Pancreas (tissue), 10 donors: Measurements from ENCODE around the gene BEND6. TPM values are rescaled to one million over a fixed set of nuclear protein-coding genes. Genes with fewer than 3 reads are reported as not detected.
"Not testable (repeated sequence)": the region's sequence is repeated elsewhere in the genome, so short reads cannot be mapped to it uniquely, and the experiment has no call there.

Source experiments
- ATAC-seq, 4 donors: fragments of 200-7000 bp; cut with Tn5 transposase; one replicate each; pipeline versions ENCODE4 v1.8.0 to v1.9.1; 2020; ENCODE audit warnings: mild to moderate bottlenecking in 4 of 4, moderate library complexity in 4 of 4
- DNase-seq, 6 donors: peaks; one replicate each; pipeline ENCODE4 v3.0.0-alpha.2; 2020
- FAIRE-seq: peaks from 2 replicates; lab custom pipeline; 2012; peaks lifted over from hg19 to GRCh38; lab: Jason Lieb, UNC
- H3K27ac ChIP-seq, 4 donors: fragments of 200-600 bp; sonication (generic); 1 replicate in 3 of 4; 2 replicates in 1 of 4; pipeline versions ENCODE4 v1.5.0 to v1.8.0; 2020
- H3K27me3 ChIP-seq, 4 donors: fragments of 200-600 bp; one replicate each; pipeline ENCODE4 v1.8.0; 2021
- H3K36me3 ChIP-seq, 3 donors: fragments of 200-600 bp; sonication (generic) in 1 of 3; one replicate each; pipeline versions ENCODE4 v1.5.0 to v1.8.0; 2020 to 2021
- H3K4me1 ChIP-seq, 3 donors: fragments of 200-600 bp; one replicate each; pipeline ENCODE4 v1.8.0; 2021
- H3K4me3 ChIP-seq, 4 donors: fragments of 200-600 bp; sonication (generic) in 2 of 4; one replicate each; pipeline versions ENCODE4 v1.5.0 to v1.8.0; 2020 to 2021
- H3K9me3 ChIP-seq, 4 donors: fragments of 200-600 bp; one replicate each; pipeline ENCODE4 v1.8.0; 2021
- CTCF ChIP-seq, 4 donors: fragments of 200-600 bp; sonication (generic) in 3 of 4; IDR thresholded peaks; one replicate each; pipeline versions ENCODE4 v1.5.0 to v1.8.0; 2021; ENCODE audit warnings: antibody characterized with exemption in 4 of 4
- WGBS, 2 donors: extraction: QIAGEN DNeasy Blood & Tissue Kit; methylation state at CpG; one replicate each; pipeline ENCODE4 v1.1.7; 2013; 5-methylcytosine and 5-hydroxymethylcytosine counted together
- intact Hi-C, 3 donors: fragments of 100-400 bp; cut with DNase I; formaldehyde crosslinking; loops; one replicate each; pipeline versions ENCODE4 v1.11.1 to v1.14.2; 2022
- polyA plus RNA-seq, 2 donors: library from polyadenylated mRNA; stranded (reverse); fragments of 200-250 nt; gene quantifications; one replicate each; pipeline ENCODE4 v1.2.3, GENCODE V29; 2013
- total RNA-seq, 6 donors: library from RNA; stranded (reverse); fragmentation: NEBNext Ultra II Directional in 4 of 6; extraction: Animal tissue kit (Norgen Biotek cat#: 25700) in 4 of 6; gene quantifications; one replicate each; pipeline versions ENCODE4 v1.2.1 to v1.2.4, GENCODE V29; 2021 to 2023
- donor health status: healthy with polysubstance abuse.
- donor health status: DM: no; HTN: no; CAD: no; lungs with moderate emphysema.
- donor health status: DM: no; HTN: no; CAD: no.
- donor health status: control.
- donor health status: control.
- donor health status: Bipolar disorder and iron deficiency.
- donor health status: DM: yes; HTN: yes; CAD: no.
- donor health status: DM: no; HTN: no; CAD: no.
- donor health status: DM: no; HTN: no; CAD: no.
- donor health status: DM: yes; HTN: yes; CAD: no.

BEND6 gene
- total and polyA plus RNA-seq, 8 donors: 0.06 to 0.94 (median 0.47) TPM; not detected in 2

DNA sequence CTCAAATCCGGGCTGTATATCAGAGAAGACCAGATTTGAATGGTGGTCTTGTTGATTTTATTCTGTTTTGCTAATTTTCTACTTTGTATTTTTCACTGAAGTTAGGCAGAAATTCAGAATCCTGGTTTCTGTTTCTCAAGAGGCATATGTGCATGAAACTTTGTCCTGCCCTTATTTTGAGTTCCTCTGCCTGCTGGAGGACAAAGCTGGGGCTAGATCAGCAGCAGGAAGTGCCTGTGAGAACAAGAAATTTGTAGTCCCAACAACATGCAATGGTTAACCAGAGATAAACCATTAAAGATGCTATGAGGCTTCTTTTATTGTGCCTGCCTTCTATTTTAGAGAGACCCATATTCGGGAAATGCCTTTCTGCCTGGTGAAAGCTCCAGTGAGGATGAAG is 37.1 kb downstream of the BEND6 start:
- TF ChIP-seq CTCF (IDR thresholded peaks at IDR 0.05): no peak
- Histone ChIP-seq H3K36me3 (no peaks in the 10 kb centered on the region), H3K27me3 (no peaks in the 10 kb centered on the region), H3K27ac (no peak overlapping the region), H3K9me3 (no peaks in the 10 kb centered on the region), H3K4me3 (no peak overlapping the region), H3K4me1 (no peaks in the 10 kb centered on the region)
- DNase-seq (no peak), ATAC-seq (no peak), FAIRE-seq (no peak)
- 39 to 45% methylated on average over 2 of the region's 2 CpGs for WGBS, 2 donors
- intact Hi-C loops: no loop called here

- H3K27me3 ChIP-seq: no peaks in the 10 kb centered on the region
- 42 to 52% methylated on average over 1 of the region's 1 CpG for WGBS, 2 donors
- no peaks in the 10 kb centered on the region for H3K36me3 ChIP-seq
- no peak overlapping the region for H3K4me3 ChIP-seq
- no peak for TF ChIP-seq CTCF (IDR thresholded peaks at IDR 0.05)
- intact Hi-C loops: no loop called here
- no peak for ATAC-seq
- DNase-seq: no peak
- no peaks in the 10 kb centered on the region for H3K4me1 ChIP-seq
- no peak for FAIRE-seq
- H3K27ac ChIP-seq: no peak overlapping the region
- no peaks in the 10 kb centered on the region for H3K9me3 ChIP-seq
Measured at GRCh38 chr6:56992703-56993102, 37.8 kb downstream of the BEND6 start.

GRCh38 chr6:56995347-56995902 is 40.5 kb downstream of the BEND6 start:
- no peak for ATAC-seq
- H3K36me3 ChIP-seq: no peaks in the 10 kb centered on the region
- intact Hi-C loops: no loop called here
- no peaks in the 10 kb centered on the region for H3K27me3 ChIP-seq
- H3K4me1 ChIP-seq: no peaks in the 10 kb centered on the region
- no peak for TF ChIP-seq CTCF (IDR thresholded peaks at IDR 0.05)
- no peak overlapping the region for H3K27ac ChIP-seq
- H3K4me3 ChIP-seq: no peak overlapping the region
- H3K9me3 ChIP-seq: no peaks in the 10 kb centered on the region
- no peak for FAIRE-seq
- WGBS, 2 donors: 69 to 81% methylated on average over 3 of the region's 3 CpGs
- DNase-seq: no peak

DNA sequence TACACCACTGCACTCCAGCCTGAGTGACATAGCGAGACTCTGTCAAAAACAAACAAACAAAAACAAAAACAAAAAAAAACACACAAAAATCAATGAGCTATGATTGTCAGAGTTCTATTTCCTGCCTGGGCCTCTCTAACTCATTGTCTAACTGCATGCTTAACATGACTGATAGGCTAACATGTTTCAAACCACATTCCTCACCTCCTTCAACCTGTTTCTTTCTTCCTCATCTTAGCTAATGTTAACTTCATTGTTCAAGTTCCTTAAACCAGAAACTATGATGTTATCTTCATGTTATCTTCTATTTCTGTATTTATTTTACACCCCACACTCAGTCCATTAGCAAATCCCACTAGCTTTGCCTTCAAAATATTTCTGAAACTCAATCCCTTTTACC is 41.5 kb downstream of the BEND6 start:
- Histone ChIP-seq H3K27me3 (no peaks in the 10 kb centered on the region), H3K9me3 (no peaks in the 10 kb centered on the region), H3K36me3 (no peaks in the 10 kb centered on the region), H3K4me1 (no peaks in the 10 kb centered on the region), H3K4me3 (no peak overlapping the region), H3K27ac (no peak overlapping the region)
- WGBS, 2 donors: 40 to 47% methylated on average over 1 of the region's 1 CpG
- DNase-seq (no peak), FAIRE-seq (no peak), ATAC-seq (no peak)
- intact Hi-C loops: no loop called here
- no peak for TF ChIP-seq CTCF (IDR thresholded peaks at IDR 0.05)

- H3K36me3 ChIP-seq: no peaks in the 10 kb centered on the region
- no peak overlapping the region for H3K4me3 ChIP-seq
- intact Hi-C loops: no loop called here
- H3K27ac ChIP-seq: no peak overlapping the region
- FAIRE-seq: no peak
- DNase-seq: no peak
- ATAC-seq: no peak
- no peaks in the 10 kb centered on the region for H3K9me3 ChIP-seq
- H3K27me3 ChIP-seq: no peaks in the 10 kb centered on the region
- no peak for TF ChIP-seq CTCF (IDR thresholded peaks at IDR 0.05)
- no peaks in the 10 kb centered on the region for H3K4me1 ChIP-seq
Measured at GRCh38 chr6:56999049-56999448, 44.1 kb downstream of the BEND6 start.

DNA sequence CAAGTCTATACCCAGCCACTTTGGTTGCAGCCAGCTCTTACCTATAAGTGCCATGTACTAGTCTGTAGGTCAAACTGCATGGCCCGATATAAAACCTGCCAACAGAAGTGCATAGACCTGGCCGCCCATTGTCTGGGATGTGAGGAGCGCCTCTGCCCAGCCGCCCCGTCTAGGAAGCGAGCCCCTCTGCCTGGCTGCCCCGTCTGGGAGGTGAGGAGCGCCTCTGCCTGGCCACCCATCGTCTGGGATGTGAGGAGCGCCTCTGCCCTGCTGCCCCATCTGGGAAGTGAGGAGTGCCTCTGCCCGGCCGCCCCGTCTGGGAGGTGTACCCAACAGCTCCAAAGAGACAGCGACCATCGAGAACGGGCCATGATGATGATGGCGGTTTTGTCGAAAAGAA is 44.8 kb downstream of the BEND6 start:
- FAIRE-seq, H3K9me3 ChIP-seq, H3K4me3 ChIP-seq, intact Hi-C loops, H3K36me3 ChIP-seq, H3K27ac ChIP-seq, H3K4me1 ChIP-seq, DNase-seq, H3K27me3 ChIP-seq, ATAC-seq: not testable (repeated sequence)
- 86 to 91% methylated on average over 18 of the region's 18 CpGs for WGBS, 2 donors
